A549 (cell line): ENCODE measurements around the gene PRR22. TPM values are rescaled to one million over a fixed set of nuclear protein-coding genes. Genes with fewer than 3 reads are reported as not detected.

Experiments used
- ATAC-seq, 2 experiments: fragments of 200-7000 bp in 1 of 2; fragments of >200 bp in 1 of 2; cut with Nextera tagmentation in 1 of 2; cut with Tn5 transposase in 1 of 2; 3 replicates each; pipeline versions ENCODE4 v1.8.0 to v1.9.1; 2018 to 2020; ENCODE audit warnings: mild to moderate bottlenecking in 1 of 2, moderate library complexity in 1 of 2
- CTCF ChIA-PET: fragments of 300-600 bp; sonication (Branson Sonifier 250); formaldehyde crosslinking; extraction: SDS; loops from one replicate; lab custom pipeline; 2021; ENCODE audit warnings: antibody characterized with exemption, inconsistent platforms; lab: Yijun Ruan, JAX
- POLR2A ChIA-PET: fragments of 350-600 bp; formaldehyde crosslinking; extraction: SDS; loops from one replicate; lab custom pipeline; 2021; ENCODE audit warnings: antibody characterized with exemption, inconsistent platforms; lab: Yijun Ruan, JAX
- DNase-seq, 2 experiments: peaks; one replicate each; pipeline versions ENCODE4 v3.0.0 to v3.0.0-alpha.2; 2011 to 2016; ENCODE audit warnings: low read depth in 1 of 2, low spot score in 1 of 2
- FAIRE-seq: peaks from 2 replicates; lab custom pipeline; 2011; peaks lifted over from hg19 to GRCh38; lab: Jason Lieb, UNC
- H3K27ac ChIP-seq, 2 experiments: fragments of >200 bp; sonication (Bioruptor Twin); formaldehyde crosslinking; 3 replicates each; pipeline ENCODE4 v1.5.1; 2016 to 2017
- H3K4me1 ChIP-seq: fragments of >200 bp; sonication (Bioruptor Twin); formaldehyde crosslinking; 3 replicates; pipeline ENCODE4 v1.6.1; 2016
- H3K4me2 ChIP-seq: fragments of >200 bp; sonication (Bioruptor Twin); formaldehyde crosslinking; 3 replicates; pipeline ENCODE4 v1.6.1; 2016
- H3K4me3 ChIP-seq: fragments of >200 bp; sonication (Bioruptor Twin); formaldehyde crosslinking; 3 replicates; pipeline ENCODE4 v1.5.1; 2016
- H3K9me3 ChIP-seq: fragments of >200 bp; sonication (Bioruptor Twin); formaldehyde crosslinking; 3 replicates; pipeline ENCODE4 v1.6.1; 2016
- EHF ChIP-seq: fragments of 250-450 bp; sonication (Bioruptor Pico); IDR thresholded peaks from 2 replicates; pipeline ENCODE4 v1.5.0; 2020; ENCODE audit warnings: mild to moderate bottlenecking
- FOSB ChIP-seq: fragments of 250-450 bp; sonication (Bioruptor Pico); IDR thresholded peaks from 2 replicates; pipeline ENCODE4 v1.5.0; 2020; ENCODE audit warnings: mild to moderate bottlenecking, moderate library complexity
- GATA3 ChIP-seq: IDR thresholded peaks from 2 replicates; pipeline ENCODE4 v1.6.1; 2012; ENCODE audit warnings: borderline replicate concordance
- HDAC2 ChIP-seq: fragments of 200-600 bp; sonication (generic); IDR thresholded peaks from 2 replicates; pipeline ENCODE4 v1.6.1; 2016
- HOXB13 ChIP-seq: fragments of 250-450 bp; sonication (Bioruptor Pico); IDR thresholded peaks from 2 replicates; pipeline ENCODE4 v1.5.0; 2020; ENCODE audit warnings: low read depth, mild to moderate bottlenecking, moderate library complexity
- HOXB5 ChIP-seq: fragments of 250-450 bp; sonication (Bioruptor Pico); IDR thresholded peaks from 2 replicates; pipeline ENCODE4 v1.5.0; 2020; ENCODE audit warnings: mild to moderate bottlenecking, moderate library complexity
- JUN ChIP-seq, 2 experiments: fragments of >200 bp; sonication (Bioruptor Twin); formaldehyde crosslinking; IDR thresholded peaks; 2 replicates in 1 of 2; 3 replicates in 1 of 2; pipeline ENCODE4 v1.6.1; 2016 to 2017
- JUNB ChIP-seq: fragments of >200 bp; sonication (Bioruptor Twin); formaldehyde crosslinking; IDR thresholded peaks from 2 replicates; pipeline ENCODE4 v1.6.1; 2016
- MYC ChIP-seq: IDR thresholded peaks from 2 replicates; pipeline ENCODE4 v1.6.1; 2012; ENCODE audit warnings: mild to moderate bottlenecking, inconsistent platforms, low read length, improper control_type of control experiment, borderline replicate concordance
- NPAS2 ChIP-seq: fragments of 250-450 bp; sonication (Bioruptor Pico); IDR thresholded peaks from 2 replicates; pipeline ENCODE4 v1.8.0; 2022; ENCODE audit warnings: mild to moderate bottlenecking, moderate library complexity, borderline replicate concordance
- POLR2A ChIP-seq: IDR thresholded peaks from 2 replicates; pipeline ENCODE4 v1.6.1; 2012; ENCODE audit warnings: mild to moderate bottlenecking, low read length
- POLR2AphosphoS2 ChIP-seq: conservative IDR thresholded peaks from 2 replicates; pipeline ENCODE4 v1.6.1; 2012; ENCODE audit warnings: low read length, improper control_type of control experiment, inconsistent platforms
- RARB ChIP-seq: fragments of 250-450 bp; sonication (Bioruptor Pico); IDR thresholded peaks from 2 replicates; pipeline ENCODE4 v1.8.0; 2021; ENCODE audit warnings: mild to moderate bottlenecking, moderate library complexity
- RCOR1 ChIP-seq: fragments of 150-350 bp; IDR thresholded peaks from 2 replicates; pipeline ENCODE4 v1.6.1; 2014; ENCODE audit warnings: antibody characterized with exemption, low read length, low read depth
- SREBF2 ChIP-seq: fragments of 450-650 bp; IDR thresholded peaks from 2 replicates; pipeline ENCODE4 v1.6.1; 2014; ENCODE audit warnings: mild to moderate bottlenecking, moderate library complexity
- TP53 ChIP-seq: fragments of 250-450 bp; sonication (Bioruptor Pico); IDR thresholded peaks from 2 replicates; pipeline ENCODE4 v1.5.0; 2021; ENCODE audit warnings: mild to moderate bottlenecking, moderate library complexity
- ZC3H11A ChIP-seq: fragments of 450-650 bp; IDR thresholded peaks from 2 replicates; pipeline ENCODE4 v1.6.1; 2014; ENCODE audit warnings: antibody characterized with exemption, mild to moderate bottlenecking
- ZFP36 ChIP-seq: fragments of 450-650 bp; IDR thresholded peaks from 2 replicates; pipeline ENCODE4 v1.6.1; 2014; ENCODE audit warnings: borderline replicate concordance; ENCODE audit not compliant: partially characterized antibody
- WGBS: methylation state at CpG from one replicate; pipeline ENCODE4 v1.1.6; 2017; ENCODE audit errors: missing lambda C conversion rate; 5-methylcytosine and 5-hydroxymethylcytosine counted together
- polyA plus RNA-seq, 4 experiments: library from polyadenylated mRNA; depleted of rRNA in 3 of 4; stranded (reverse); fragments of >200 nt; fragmentation: RNase III in 1 of 4; extraction: RNeasy Plus Mini Kit Qiagen cat#74134 plus additional on column Dnase treatment in 1 of 4; gene quantifications; 2 replicates in 3 of 4; 3 replicates in 1 of 4; pipeline ENCODE4 v1.2.3, GENCODE V29; 2011 to 2017
- TF ChIP-seq, protein P1 (sequence below): IDR thresholded peaks from 2 replicates; pipeline ENCODE4 v1.6.1; 2012; ENCODE audit warnings: low read depth, borderline replicate concordance
- TF ChIP-seq, protein P2 (sequence below): fragments of >200 bp; sonication (Bioruptor Twin); formaldehyde crosslinking; IDR thresholded peaks from 3 replicates; pipeline ENCODE4 v1.5.1; 2016
- TF ChIP-seq, protein P3 (sequence below): fragments of 250-450 bp; sonication (Bioruptor Pico); IDR thresholded peaks from 2 replicates; pipeline ENCODE4 v1.5.0; 2020; ENCODE audit warnings: low read depth, mild to moderate bottlenecking, moderate library complexity

The PRR22 gene
- polyA plus RNA-seq, 2 of the 4 experiments (the other 2 are of a cell fraction) = 0.65 to 2.2 TPM

DNA sequence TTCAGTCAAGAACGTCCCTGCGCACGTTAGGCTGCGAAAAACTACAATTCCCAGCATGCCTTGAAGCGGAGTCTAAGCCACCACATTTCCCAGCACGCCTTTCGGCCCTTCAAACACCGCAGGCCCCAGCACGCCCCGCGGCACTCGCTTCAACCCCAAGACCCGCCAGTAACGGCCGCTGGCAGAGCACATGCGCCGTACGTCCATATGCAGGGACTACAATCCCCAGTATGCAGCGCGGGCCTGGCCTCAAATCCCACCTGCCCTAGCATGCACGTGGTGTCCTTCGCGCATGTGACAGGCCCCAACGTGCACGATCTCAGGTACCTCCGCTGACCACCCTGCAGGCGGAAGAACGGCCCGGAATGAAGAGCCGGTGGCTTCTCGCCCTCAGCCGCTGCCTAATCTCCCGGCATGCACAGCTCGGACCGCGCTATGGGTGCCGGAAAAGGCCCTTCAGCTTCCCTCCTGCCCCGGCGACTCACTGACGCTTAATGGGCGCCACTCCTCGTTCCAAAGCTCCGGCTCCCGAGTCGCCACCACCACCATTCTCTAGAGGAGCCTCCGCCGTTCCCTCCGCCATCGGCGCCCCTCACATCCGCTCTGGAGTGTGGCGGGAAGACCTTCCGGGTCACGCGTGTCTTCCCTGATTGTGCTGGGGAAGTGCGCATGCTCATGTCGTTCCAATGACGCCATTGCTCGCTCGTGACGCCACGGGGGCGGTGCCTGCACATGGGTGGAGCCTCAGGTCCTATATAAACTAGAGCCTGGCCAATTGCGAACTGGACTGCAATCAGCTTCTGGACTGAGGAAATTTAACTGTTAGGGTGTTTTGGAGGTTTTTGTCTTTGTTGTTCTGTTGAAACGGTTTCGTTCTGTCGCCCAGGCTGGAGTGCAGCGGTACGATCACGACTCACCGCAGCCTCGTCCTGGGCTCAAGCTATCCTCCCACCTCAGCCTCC, 6.3 kb upstream of the PRR22 start, which contains the start of gene DUS3L (continued):
- peak; percentile 94 for TF ChIP-seq MYC
- no peak for TF ChIP-seq GATA3
- TF ChIP-seq, protein P1, sequence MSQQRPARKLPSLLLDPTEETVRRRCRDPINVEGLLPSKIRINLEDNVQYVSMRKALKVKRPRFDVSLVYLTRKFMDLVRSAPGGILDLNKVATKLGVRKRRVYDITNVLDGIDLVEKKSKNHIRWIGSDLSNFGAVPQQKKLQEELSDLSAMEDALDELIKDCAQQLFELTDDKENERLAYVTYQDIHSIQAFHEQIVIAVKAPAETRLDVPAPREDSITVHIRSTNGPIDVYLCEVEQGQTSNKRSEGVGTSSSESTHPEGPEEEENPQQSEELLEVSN = peak; percentile 91
- peak in 1 of 2 experiments; percentile 74; a peak in 2 of 5 replicates for TF ChIP-seq JUN (IDR thresholded peaks at IDR 0.05)
- TF ChIP-seq HOXB5 (CRISPR knock-in tag) = peak; percentile 71
- TF ChIP-seq, protein P2, sequence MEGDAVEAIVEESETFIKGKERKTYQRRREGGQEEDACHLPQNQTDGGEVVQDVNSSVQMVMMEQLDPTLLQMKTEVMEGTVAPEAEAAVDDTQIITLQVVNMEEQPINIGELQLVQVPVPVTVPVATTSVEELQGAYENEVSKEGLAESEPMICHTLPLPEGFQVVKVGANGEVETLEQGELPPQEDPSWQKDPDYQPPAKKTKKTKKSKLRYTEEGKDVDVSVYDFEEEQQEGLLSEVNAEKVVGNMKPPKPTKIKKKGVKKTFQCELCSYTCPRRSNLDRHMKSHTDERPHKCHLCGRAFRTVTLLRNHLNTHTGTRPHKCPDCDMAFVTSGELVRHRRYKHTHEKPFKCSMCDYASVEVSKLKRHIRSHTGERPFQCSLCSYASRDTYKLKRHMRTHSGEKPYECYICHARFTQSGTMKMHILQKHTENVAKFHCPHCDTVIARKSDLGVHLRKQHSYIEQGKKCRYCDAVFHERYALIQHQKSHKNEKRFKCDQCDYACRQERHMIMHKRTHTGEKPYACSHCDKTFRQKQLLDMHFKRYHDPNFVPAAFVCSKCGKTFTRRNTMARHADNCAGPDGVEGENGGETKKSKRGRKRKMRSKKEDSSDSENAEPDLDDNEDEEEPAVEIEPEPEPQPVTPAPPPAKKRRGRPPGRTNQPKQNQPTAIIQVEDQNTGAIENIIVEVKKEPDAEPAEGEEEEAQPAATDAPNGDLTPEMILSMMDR = no peak
- TF ChIP-seq, protein P3, sequence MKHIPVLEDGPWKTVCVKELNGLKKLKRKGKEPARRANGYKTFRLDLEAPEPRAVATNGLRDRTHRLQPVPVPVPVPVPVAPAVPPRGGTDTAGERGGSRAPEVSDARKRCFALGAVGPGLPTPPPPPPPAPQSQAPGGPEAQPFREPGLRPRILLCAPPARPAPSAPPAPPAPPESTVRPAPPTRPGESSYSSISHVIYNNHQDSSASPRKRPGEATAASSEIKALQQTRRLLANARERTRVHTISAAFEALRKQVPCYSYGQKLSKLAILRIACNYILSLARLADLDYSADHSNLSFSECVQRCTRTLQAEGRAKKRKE (CRISPR knock-in tag) = no peak
- no peak for TF ChIP-seq FOSB (CRISPR knock-in tag)
- no peak for TF ChIP-seq JUNB
- TF ChIP-seq RARB (CRISPR knock-in tag) = peak; percentile 15; the same call in 1 of the 2 replicates
- TF ChIP-seq NPAS2 (CRISPR knock-in tag) = no peak
- TF ChIP-seq POLR2AphosphoS2 = no peak
- no peak for TF ChIP-seq SREBF2
- TF ChIP-seq HOXB13 (CRISPR knock-in tag) = peak; percentile 67; the same call in 1 of the 2 replicates
- peak; percentile 78; the same call in 1 of the 2 replicates for TF ChIP-seq TP53
- peak; percentile 44 for TF ChIP-seq POLR2A

DNA sequence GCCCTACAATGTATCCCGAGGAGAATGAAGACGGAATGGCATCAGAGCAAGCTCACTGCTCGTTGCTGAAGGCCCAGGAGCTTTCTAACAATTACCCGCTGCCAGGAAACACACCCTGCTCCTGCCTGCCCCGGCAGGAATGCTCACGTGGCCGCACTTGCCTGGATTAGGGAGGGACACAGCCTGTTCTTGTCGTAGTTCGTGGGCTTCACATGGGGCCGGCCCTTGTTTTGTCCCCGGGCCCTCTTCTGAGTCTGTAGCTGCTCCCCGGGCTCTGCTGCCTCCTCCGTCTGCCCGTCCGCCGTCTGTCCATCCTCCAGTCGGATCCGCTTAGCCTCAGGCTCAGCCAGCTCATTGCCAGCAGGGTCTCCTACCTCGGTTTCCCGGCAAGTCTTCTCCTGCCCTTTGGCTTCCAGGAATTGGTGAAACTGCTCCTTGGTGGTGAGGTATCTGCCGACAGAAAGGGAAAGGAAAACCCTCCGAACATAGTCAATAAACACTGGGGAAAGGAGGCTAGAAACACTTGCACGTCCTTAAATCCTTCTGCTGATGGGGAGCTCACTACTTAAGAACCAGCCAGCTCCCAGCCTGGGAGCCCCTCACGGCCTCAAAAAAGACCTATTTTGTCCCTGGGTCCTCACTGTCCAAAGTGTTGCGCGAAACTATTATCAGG, 5.5 kb upstream of the PRR22 start:
- no peak for ATAC-seq
- POLR2A ChIA-PET = interaction anchor here (0.6 to 2.1 kb wide), 6 partner anchors 9 to 81 kb away, joined by 3 to 10 read pairs (median 4); partner anchors contain the start of genes CATSPERD and LONP1
- Histone ChIP-seq H3K4me3 (peak overlapping the region; percentile 97), H3K27ac (peak overlapping the region; percentile 99 to 100), H3K4me1 (peaks cover 5% of the 10 kb centered on the region; the same call in 2 of the 3 replicates), H3K4me2 (peak overlapping the region; percentile 98), H3K9me3 (no peaks in the 10 kb centered on the region)
- TF ChIP-seq ZC3H11A = no peak
- TF ChIP-seq RCOR1 = no peak
- TF ChIP-seq, protein P2 = no peak
- TF ChIP-seq EHF (CRISPR knock-in tag) = no peak
- TF ChIP-seq HDAC2 = no peak
- TF ChIP-seq HOXB5 (CRISPR knock-in tag) = no peak
- TF ChIP-seq FOSB (CRISPR knock-in tag) = no peak
- TF ChIP-seq ZFP36 = peak; percentile 42
- FAIRE-seq = no peak
- 61% methylated on average over 25 of the region's 26 CpGs for WGBS
- CTCF ChIA-PET = interaction anchor here (1.4 to 2.9 kb wide), 3 partner anchors 10 to 16 kb away, joined by 3 to 20 read pairs (median 7); no protein-coding TSS in a partner anchor
- no peak for DNase-seq
